HEK293 (cell line): Measurements from ENCODE around the gene NUB1.
A peak's percentile ranks its signal among the peaks of the same experiment; 100 is the strongest.

Source experiments
- CTCF ChIA-PET: fragments of 350-600 bp; formaldehyde crosslinking; extraction: SDS; loops from one replicate; lab custom pipeline; 2021; ENCODE audit warnings: antibody characterized with exemption; lab: Yijun Ruan, JAX
- POLR2A ChIA-PET: fragments of 300-600 bp; formaldehyde crosslinking; extraction: SDS; loops from one replicate; lab custom pipeline; 2020; ENCODE audit warnings: antibody characterized with exemption, inconsistent platforms; lab: Yijun Ruan, JAX
- H3K27ac ChIP-seq: fragments of 200-500 bp; sonication (Bioruptor generic); 2 replicates; pipeline ENCODE4 v1.5.1; 2014; ENCODE audit warnings: low read depth, low read length, control low read depth, inconsistent platforms; ENCODE audit errors: extremely low read depth
- H3K36me3 ChIP-seq, 2 experiments: fragments of 200-500 bp in 1 of 2; sonication (Bioruptor generic) in 1 of 2; 1 replicate in 1 of 2; 2 replicates in 1 of 2; pipeline ENCODE4 v1.5.1; 2014 to 2017; ENCODE audit warnings: inconsistent platforms in 2 of 2, low read length in 2 of 2; ENCODE audit not compliant: control insufficient read depth in 2 of 2, insufficient read depth in 1 of 2
- H3K4me1 ChIP-seq: fragments of 200-500 bp; sonication (Bioruptor generic); 2 replicates; pipeline ENCODE4 v1.5.1; 2014; ENCODE audit warnings: mild to moderate bottlenecking, low read length, inconsistent platforms; ENCODE audit not compliant: control insufficient read depth, insufficient read depth
- H3K4me3 ChIP-seq: 2 replicates; pipeline ENCODE4 v1.5.1; 2011; ENCODE audit warnings: low read depth, mild to moderate bottlenecking, control low read depth, low read length, moderate library complexity
- H3K9me3 ChIP-seq: fragments of 200-500 bp; sonication (Bioruptor generic); 2 replicates; pipeline ENCODE4 v1.5.1; 2014; ENCODE audit warnings: low read depth, low read length, inconsistent platforms; ENCODE audit not compliant: control insufficient read depth, insufficient read depth
- GFI1B ChIP-seq: fragments of 450-650 bp; formaldehyde crosslinking; IDR thresholded peaks from 2 replicates; pipeline ENCODE4 v1.5.1; 2016; ENCODE audit warnings: missing biosample characterization, missing genetic modification characterization
- MEIS1 ChIP-seq: sonication (generic); formaldehyde crosslinking; IDR thresholded peaks from 2 replicates; pipeline ENCODE4 v1.8.1; 2022; ENCODE audit warnings: missing genetic modification reagents, mild to moderate bottlenecking, borderline replicate concordance
- PRDM2 ChIP-seq: fragments of 450-650 bp; formaldehyde crosslinking; IDR thresholded peaks from 2 replicates; pipeline ENCODE4 v1.5.1; 2016; ENCODE audit warnings: missing biosample characterization, missing genetic modification characterization, borderline replicate concordance
- PRDM6 ChIP-seq: fragments of 450-650 bp; formaldehyde crosslinking; IDR thresholded peaks from 2 replicates; pipeline ENCODE4 v1.5.1; 2017; ENCODE audit warnings: missing biosample characterization, missing genetic modification characterization
- TRIM28 ChIP-seq: IDR thresholded peaks from 2 replicates; pipeline ENCODE4 v1.6.1; 2011; ENCODE audit warnings: low read length, control low read depth, borderline replicate concordance
- ZNF16 ChIP-seq: fragments of 450-650 bp; formaldehyde crosslinking; IDR thresholded peaks from 2 replicates; pipeline ENCODE4 v1.5.1; 2016; ENCODE audit warnings: low read depth, missing biosample characterization, missing genetic modification characterization
- ZNF175 ChIP-seq: fragments of 450-650 bp; formaldehyde crosslinking; IDR thresholded peaks from 2 replicates; pipeline ENCODE4 v1.5.1; 2016; ENCODE audit warnings: missing biosample characterization, missing genetic modification characterization
- ZNF335 ChIP-seq: fragments of 450-650 bp; formaldehyde crosslinking; conservative IDR thresholded peaks from 2 replicates; pipeline ENCODE4 v1.5.1; 2016; ENCODE audit warnings: missing biosample characterization, missing genetic modification characterization
- ZNF350 ChIP-seq: fragments of 450-650 bp; formaldehyde crosslinking; IDR thresholded peaks from 2 replicates; pipeline ENCODE4 v1.5.0; 2017; ENCODE audit warnings: missing biosample characterization, mild to moderate bottlenecking, missing genetic modification characterization
- ZNF398 ChIP-seq: fragments of 450-650 bp; formaldehyde crosslinking; IDR thresholded peaks from 2 replicates; pipeline ENCODE4 v1.5.1; 2017; ENCODE audit warnings: missing biosample characterization, missing genetic modification characterization
- ZNF629 ChIP-seq: fragments of 450-650 bp; formaldehyde crosslinking; IDR thresholded peaks from 2 replicates; pipeline ENCODE4 v1.5.1; 2017; ENCODE audit warnings: missing biosample characterization, missing genetic modification characterization
- ZNF791 ChIP-seq: fragments of 450-650 bp; formaldehyde crosslinking; IDR thresholded peaks from 2 replicates; pipeline ENCODE4 v1.5.1; 2016; ENCODE audit warnings: missing biosample characterization, missing genetic modification characterization
- ZSCAN5A ChIP-seq: fragments of 450-650 bp; formaldehyde crosslinking; IDR thresholded peaks from 2 replicates; pipeline ENCODE4 v1.5.1; 2016; ENCODE audit warnings: missing biosample characterization, missing genetic modification characterization
- TF ChIP-seq, protein P1 (sequence below): fragments of 450-650 bp; IDR thresholded peaks from 2 replicates; pipeline ENCODE4 v1.5.1; 2018; ENCODE audit warnings: missing biosample characterization, mild to moderate bottlenecking, missing genetic modification characterization
- TF ChIP-seq, protein P2 (sequence below): fragments of 450-650 bp; formaldehyde crosslinking; optimal IDR thresholded peaks from 2 replicates; pipeline ENCODE3; 2016; ENCODE audit warnings: missing biosample characterization, mild to moderate bottlenecking, missing genetic modification characterization
- TF ChIP-seq, protein P3 (sequence below): fragments of 450-650 bp; formaldehyde crosslinking; IDR thresholded peaks from 2 replicates; pipeline ENCODE4 v1.5.1; 2016; ENCODE audit warnings: missing biosample characterization, missing genetic modification characterization

Gene NUB1

DNA sequence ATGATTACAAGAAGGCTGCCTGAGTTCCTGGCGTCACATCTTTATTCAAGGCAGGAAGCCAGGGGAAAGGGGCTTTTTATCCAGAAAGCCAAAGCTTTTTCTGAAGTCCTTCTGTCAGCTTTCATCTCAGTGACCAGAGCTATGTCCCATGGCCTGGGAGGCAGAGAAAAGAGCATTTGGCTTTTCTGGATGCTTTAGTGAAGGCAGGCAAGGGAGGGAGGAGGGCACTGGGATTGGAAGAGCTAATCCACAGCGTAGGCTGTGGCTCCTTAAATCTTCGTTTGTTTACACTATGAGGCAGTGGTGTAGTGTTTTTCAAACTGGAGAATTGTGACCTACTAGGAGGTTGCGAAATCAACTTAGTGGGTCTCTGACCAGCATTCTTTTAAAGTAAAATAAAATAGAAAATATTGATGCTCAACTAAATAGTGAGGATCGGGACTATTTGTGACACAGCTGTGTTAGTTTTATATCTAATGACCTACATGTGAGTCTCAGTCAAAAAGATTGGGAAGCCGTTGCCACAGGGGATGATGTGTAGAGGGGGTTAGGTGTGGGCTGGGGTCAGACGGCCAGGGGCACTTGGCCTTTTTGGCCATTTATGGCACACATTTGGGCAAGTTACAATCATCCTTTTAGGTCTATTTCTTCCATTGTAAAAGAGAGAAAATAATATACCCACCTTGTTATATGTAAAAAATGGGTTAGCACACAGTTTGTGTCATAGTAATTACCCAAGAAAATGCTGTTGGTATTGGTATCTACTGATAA, 84.2 kb downstream of the NUB1 start (continued):
- no peak for TF ChIP-seq ZNF398 (tag by site-specific recombination)
- TF ChIP-seq PRDM6 (tag by site-specific recombination), result peak; percentile 41; the same call in 1 of the 2 replicates
- TF ChIP-seq, protein P1, sequence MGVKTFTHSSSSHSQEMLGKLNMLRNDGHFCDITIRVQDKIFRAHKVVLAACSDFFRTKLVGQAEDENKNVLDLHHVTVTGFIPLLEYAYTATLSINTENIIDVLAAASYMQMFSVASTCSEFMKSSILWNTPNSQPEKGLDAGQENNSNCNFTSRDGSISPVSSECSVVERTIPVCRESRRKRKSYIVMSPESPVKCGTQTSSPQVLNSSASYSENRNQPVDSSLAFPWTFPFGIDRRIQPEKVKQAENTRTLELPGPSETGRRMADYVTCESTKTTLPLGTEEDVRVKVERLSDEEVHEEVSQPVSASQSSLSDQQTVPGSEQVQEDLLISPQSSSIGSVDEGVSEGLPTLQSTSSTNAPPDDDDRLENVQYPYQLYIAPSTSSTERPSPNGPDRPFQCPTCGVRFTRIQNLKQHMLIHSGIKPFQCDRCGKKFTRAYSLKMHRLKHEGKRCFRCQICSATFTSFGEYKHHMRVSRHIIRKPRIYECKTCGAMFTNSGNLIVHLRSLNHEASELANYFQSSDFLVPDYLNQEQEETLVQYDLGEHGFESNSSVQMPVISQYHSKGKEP (tag by site-specific recombination), result no peak
- TF ChIP-seq ZNF335 (tag by site-specific recombination), result peak; percentile 14; the same call in 1 of the 2 replicates

- peak overlapping the region; percentile 56; the same call in 1 of the 2 replicates for H3K27ac ChIP-seq
- H3K4me1 ChIP-seq, result peaks cover 24% of the 10 kb centered on the region
- no peaks in the 10 kb centered on the region for H3K36me3 ChIP-seq
- no peaks in the 10 kb centered on the region for H3K9me3 ChIP-seq
- H3K4me3 ChIP-seq, result no peak overlapping the region
- ChIA-PET POLR2A (interaction anchor here (0.6 to 1.3 kb wide), 3 partner anchors 34 to 288 kb away, joined by 3 to 8 read pairs (median 3); no protein-coding TSS in a partner anchor), CTCF (interaction anchor here (0.6 kb wide), 1 partner anchor 310 kb away, joined by 4 read pairs; no protein-coding TSS in a partner anchor)
- TF ChIP-seq, protein P2, sequence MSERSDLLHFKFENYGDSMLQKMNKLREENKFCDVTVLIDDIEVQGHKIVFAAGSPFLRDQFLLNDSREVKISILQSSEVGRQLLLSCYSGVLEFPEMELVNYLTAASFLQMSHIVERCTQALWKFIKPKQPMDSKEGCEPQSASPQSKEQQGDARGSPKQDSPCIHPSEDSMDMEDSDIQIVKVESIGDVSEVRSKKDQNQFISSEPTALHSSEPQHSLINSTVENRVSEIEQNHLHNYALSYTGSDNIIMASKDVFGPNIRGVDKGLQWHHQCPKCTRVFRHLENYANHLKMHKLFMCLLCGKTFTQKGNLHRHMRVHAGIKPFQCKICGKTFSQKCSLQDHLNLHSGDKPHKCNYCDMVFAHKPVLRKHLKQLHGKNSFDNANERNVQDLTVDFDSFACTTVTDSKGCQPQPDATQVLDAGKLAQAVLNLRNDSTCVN (tag by site-specific recombination), result no peak
- TF ChIP-seq ZNF16 (tag by site-specific recombination), result no peak
- no peak for TF ChIP-seq PRDM2 (tag by site-specific recombination)
- TF ChIP-seq ZNF350 (tag by site-specific recombination), result no peak
- TF ChIP-seq ZNF175 (tag by site-specific recombination), result no peak
- peak; percentile 93 for TF ChIP-seq GFI1B
- TF ChIP-seq ZSCAN5A (tag by site-specific recombination), result no peak
- TF ChIP-seq, protein P3, sequence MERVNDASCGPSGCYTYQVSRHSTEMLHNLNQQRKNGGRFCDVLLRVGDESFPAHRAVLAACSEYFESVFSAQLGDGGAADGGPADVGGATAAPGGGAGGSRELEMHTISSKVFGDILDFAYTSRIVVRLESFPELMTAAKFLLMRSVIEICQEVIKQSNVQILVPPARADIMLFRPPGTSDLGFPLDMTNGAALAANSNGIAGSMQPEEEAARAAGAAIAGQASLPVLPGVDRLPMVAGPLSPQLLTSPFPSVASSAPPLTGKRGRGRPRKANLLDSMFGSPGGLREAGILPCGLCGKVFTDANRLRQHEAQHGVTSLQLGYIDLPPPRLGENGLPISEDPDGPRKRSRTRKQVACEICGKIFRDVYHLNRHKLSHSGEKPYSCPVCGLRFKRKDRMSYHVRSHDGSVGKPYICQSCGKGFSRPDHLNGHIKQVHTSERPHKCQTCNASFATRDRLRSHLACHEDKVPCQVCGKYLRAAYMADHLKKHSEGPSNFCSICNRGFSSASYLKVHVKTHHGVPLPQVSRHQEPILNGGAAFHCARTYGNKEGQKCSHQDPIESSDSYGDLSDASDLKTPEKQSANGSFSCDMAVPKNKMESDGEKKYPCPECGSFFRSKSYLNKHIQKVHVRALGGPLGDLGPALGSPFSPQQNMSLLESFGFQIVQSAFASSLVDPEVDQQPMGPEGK (tag by site-specific recombination), result peak; percentile 87
- TF ChIP-seq TRIM28, result peak; percentile 92
- no peak for TF ChIP-seq ZNF791
- TF ChIP-seq ZNF629, result peak; percentile 95
- no peak for TF ChIP-seq MEIS1 (CRISPR knock-in tag)
These were observed 84.9 kb downstream of the NUB1 start for GRCh38 chr7:151426441-151426903.
